SK-N-DZ (cell line): Measurements from ENCODE around the gene DPP9.

ENCODE experiments used
- DNase-seq: peaks from one replicate; pipeline ENCODE4 v3.0.0-alpha.2; 2015; ENCODE audit warnings: low spot score

DPP9 gene

GRCh38 chr19:4657262-4657661 is 66.4 kb downstream of the DPP9 start:
- no peak for DNase-seq

- DNase-seq, result no peak
Observed at GRCh38 chr19:4656102-4656501, 67.5 kb downstream of the DPP9 start.

GRCh38 chr19:4654437-4655361 is 68.9 kb downstream of the DPP9 start:
- DNase-seq, result no peak

- DNase-seq, result no peak
Observed at GRCh38 chr19:4653793-4654436, 69.7 kb downstream of the DPP9 start.

- DNase-seq, result no peak
Observed at GRCh38 chr19:4652075-4652474, 71.6 kb downstream of the DPP9 start.

- no peak for DNase-seq
Observed at GRCh38 chr19:4650159-4650558, 73.5 kb downstream of the DPP9 start.

- DNase-seq, result no peak
Observed at GRCh38 chr19:4649392-4650047, 74.1 kb downstream of the DPP9 start.

- no peak for DNase-seq
Observed at GRCh38 chr19:4647676-4648644, 75.7 kb downstream of the DPP9 start.

- no peak for DNase-seq
Observed at GRCh38 chr19:4645718-4646117, 77.9 kb downstream of the DPP9 start.

- DNase-seq, result no peak
Observed at GRCh38 chr19:4642625-4643024, 81.0 kb downstream of the DPP9 start.

GRCh38 chr19:4641132-4641531 is 82.5 kb downstream of the DPP9 start:
- DNase-seq, result no peak

- no peak for DNase-seq
Observed at GRCh38 chr19:4640247-4641000, 83.2 kb downstream of the DPP9 start.

- DNase-seq, result no peak
Observed at GRCh38 chr19:4639531-4640246, 84.0 kb downstream of the DPP9 start.

GRCh38 chr19:4638828-4639530 is 84.7 kb downstream of the DPP9 start, which contains the start of gene TNFAIP8L1:
Gene TNFAIP8L1, plus strand, starts transcription at chr19:4639516. Its CDS starts 12,354 bp downstream, at chr19:4651870.
- peak; percentile 93 for DNase-seq

GRCh38 chr19:4638317-4638716 is 85.3 kb downstream of the DPP9 start:
- DNase-seq, result no peak

- no peak for DNase-seq
Observed at GRCh38 chr19:4636761-4637160, 86.9 kb downstream of the DPP9 start.

- DNase-seq, result peak; percentile 51
Observed at GRCh38 chr19:4636151-4636717, 87.4 kb downstream of the DPP9 start.

- no peak for DNase-seq
Observed at GRCh38 chr19:4635754-4636116, 87.9 kb downstream of the DPP9 start.
